ENCODE results near the gene ALDH3B2.

The ALDH3B2 gene

GRCh38 chr11:67674442-67674871 lies at the start of gene ALDH3B2:
ALDH3B2 (minus strand) TSS chr11:67674623; CDS start chr11:67666935, 7,688 bp downstream.
- no peak for TF ChIP-seq CTCF (IDR thresholded peaks at IDR 0.05)

- TF ChIP-seq CTCF (IDR thresholded peaks at IDR 0.05) = peak; percentile 56
Observed at GRCh38 chr11:67713892-67714509, 39.6 kb upstream of the ALDH3B2 start.

- no peak for TF ChIP-seq CTCF (IDR thresholded peaks at IDR 0.05)
Observed at GRCh38 chr11:67705264-67705663, 30.8 kb upstream of the ALDH3B2 start.

GRCh38 chr11:67704524-67704923 lies 30.1 kb upstream of the ALDH3B2 start:
- no peak for TF ChIP-seq CTCF (IDR thresholded peaks at IDR 0.05)

- TF ChIP-seq CTCF (IDR thresholded peaks at IDR 0.05) = no peak
Observed at GRCh38 chr11:67700548-67701262, 26.3 kb upstream of the ALDH3B2 start.

GRCh38 chr11:67700141-67700540 lies 25.7 kb upstream of the ALDH3B2 start:
- no peak for TF ChIP-seq CTCF (IDR thresholded peaks at IDR 0.05)

GRCh38 chr11:67699521-67699920 lies 25.1 kb upstream of the ALDH3B2 start:
- no peak for TF ChIP-seq CTCF (IDR thresholded peaks at IDR 0.05)

Measured in LNCAP (cell line).